Endothelial cell of umbilical vein (primary cell): ENCODE data around the gene SIGLEC15.

Source experiments
- CTCF ChIP-seq, 2 donors: IDR thresholded peaks; 1 replicate in 1 of 2; 2 replicates in 1 of 2; pipeline ENCODE4 v1.5.1; 2011; ENCODE audit warnings: low read length in 2 of 2, mild to moderate bottlenecking in 2 of 2, moderate library complexity in 2 of 2, control low read depth in 1 of 2, inconsistent platforms in 1 of 2, low read depth in 1 of 2; ENCODE audit not compliant: insufficient read depth in 1 of 2; ENCODE audit errors: extremely low read depth in 1 of 2
- EZH2 ChIP-seq: IDR thresholded peaks from 2 replicates; pipeline ENCODE4 v1.6.1; 2012; ENCODE audit warnings: borderline replicate concordance, low read depth, mild to moderate bottlenecking, moderate library complexity, low read length, inconsistent platforms; ENCODE audit not compliant: severe bottlenecking
- FOS ChIP-seq: IDR thresholded peaks from 2 replicates; pipeline ENCODE4 v1.6.1; 2011; ENCODE audit warnings: mild to moderate bottlenecking, low read length, moderate library complexity, borderline replicate concordance; ENCODE audit not compliant: insufficient read depth
- GATA2 ChIP-seq: IDR thresholded peaks from 2 replicates; pipeline ENCODE4 v1.7.0; 2011; ENCODE audit warnings: low read depth, mild to moderate bottlenecking, moderate library complexity, mixed read lengths, low read length; ENCODE audit not compliant: insufficient read length, insufficient read depth
- JUN ChIP-seq: IDR thresholded peaks from 2 replicates; pipeline ENCODE4 v1.6.1; 2011; ENCODE audit warnings: borderline replicate concordance, low read depth; ENCODE audit not compliant: insufficient read length, insufficient read depth
- MAX ChIP-seq: IDR thresholded peaks from 2 replicates; pipeline ENCODE4 v1.6.1; 2011; ENCODE audit not compliant: insufficient read depth, insufficient read length
- MYC ChIP-seq: IDR thresholded peaks from one replicate; pipeline ENCODE4 v1.6.1; 2011; ENCODE audit warnings: mild to moderate bottlenecking, low read depth, low read length
- POLR2A ChIP-seq: IDR thresholded peaks from 2 replicates; pipeline ENCODE4 v1.6.1; 2012; ENCODE audit warnings: low read depth, mild to moderate bottlenecking, control low read depth, low read length
- POLR2AphosphoS5 ChIP-seq: IDR thresholded peaks from 2 replicates; pipeline ENCODE4 v1.6.1; 2012; ENCODE audit warnings: low read depth, mild to moderate bottlenecking, control low read depth, low read length, moderate library complexity; ENCODE audit not compliant: insufficient read depth

- TF ChIP-seq CTCF (IDR thresholded peaks at IDR 0.05; ENCODE audit: extremely low read depth in 1 of 2, insufficient read depth in 1 of 2, low read depth in 1 of 2, low read length in 2 of 2) (no peak), POLR2A (no peak), MAX (no peak), POLR2AphosphoS5 (no peak), GATA2 (no peak), FOS (no peak), JUN (no peak), EZH2 (no peak), MYC (no peak)
These were observed 38.1 kb upstream of the SIGLEC15 start for GRCh38 chr18:45787346-45787745.
